OCI-LY7 (cell line): ENCODE results near the gene SELENOP. TPM values are rescaled to one million over a fixed set of nuclear protein-coding genes. Genes with fewer than 3 reads are reported as not detected.

ENCODE experiments used
- BruUV-seq: library from RNA; stranded (reverse); fragments of 400-500 nt; replicated peaks from 2 replicates; lab custom pipeline; 2021; lab: Mats Ljungman, UMichigan
- CTCF ChIA-PET: fragments of 300-600 bp; sonication (Branson Sonifier 250); formaldehyde crosslinking; loops from one replicate; lab custom pipeline; 2022; ENCODE audit warnings: antibody characterized with exemption; ENCODE audit not compliant: unreplicated experiment; lab: Charles Lee
- POLR2A ChIA-PET: fragments of 300-600 bp; sonication (Branson Sonifier 250); formaldehyde crosslinking; loops from one replicate; lab custom pipeline; 2022; ENCODE audit warnings: antibody characterized with exemption; lab: Charles Lee
- DNase-seq: peaks from one replicate; pipeline ENCODE4 v3.0.0-alpha.2; 2015; ENCODE audit warnings: low spot score
- H2AFZ ChIP-seq: fragments of 200-600 bp; sonication (generic), shearing (Covaris generic); 2 replicates; pipeline ENCODE4 v1.6.1; 2014; ENCODE audit warnings: mild to moderate bottlenecking, antibody characterized with exemption, low read length, moderate library complexity
- H3K27ac ChIP-seq: fragments of 200-600 bp; sonication (generic); 2 replicates; pipeline ENCODE4 v1.5.1; 2014; ENCODE audit warnings: mixed run types, low read depth, mild to moderate bottlenecking, moderate library complexity, low read length, inconsistent platforms; ENCODE audit not compliant: poor library complexity, severe bottlenecking
- H3K36me3 ChIP-seq: fragments of 200-600 bp; sonication (generic); 2 replicates; pipeline ENCODE4 v1.6.1; 2014; ENCODE audit warnings: mild to moderate bottlenecking, antibody characterized with exemption, low read length, moderate library complexity, mixed read lengths; ENCODE audit not compliant: insufficient read depth
- H3K4me1 ChIP-seq: fragments of 200-600 bp; sonication (generic); 2 replicates; pipeline ENCODE4 v1.5.1; 2014; ENCODE audit warnings: mild to moderate bottlenecking, low read length; ENCODE audit not compliant: insufficient read depth, poor library complexity, severe bottlenecking
- H3K4me2 ChIP-seq: fragments of 200-600 bp; sonication (generic); 2 replicates; pipeline ENCODE4 v1.6.1; 2014; ENCODE audit warnings: mild to moderate bottlenecking, low read length
- H3K4me3 ChIP-seq: fragments of 200-600 bp; sonication (generic); 2 replicates; pipeline ENCODE4 v1.5.1; 2014; ENCODE audit warnings: mild to moderate bottlenecking, low read depth, low read length; ENCODE audit not compliant: poor library complexity, severe bottlenecking
- H3K79me2 ChIP-seq: fragments of 200-600 bp; sonication (generic); 2 replicates; pipeline ENCODE4 v1.6.1; 2016; ENCODE audit warnings: low read depth, mild to moderate bottlenecking, low read length, moderate library complexity, mixed read lengths; ENCODE audit not compliant: insufficient read depth
- H3K9me2 ChIP-seq: fragments of 200-600 bp; sonication (generic); 2 replicates; pipeline ENCODE4 v1.6.1; 2016; ENCODE audit warnings: mild to moderate bottlenecking, low read length, mixed read lengths; ENCODE audit not compliant: insufficient read depth
- H3K9me3 ChIP-seq: fragments of 200-600 bp; sonication (generic); 2 replicates; pipeline ENCODE4 v1.6.1; 2014; ENCODE audit warnings: mild to moderate bottlenecking, mixed run types, low read length, mixed read lengths
- H4K20me1 ChIP-seq: fragments of 200-600 bp; sonication (generic); 2 replicates; pipeline ENCODE4 v1.6.1; 2014; ENCODE audit warnings: mild to moderate bottlenecking, antibody characterized with exemption, low read length, moderate library complexity, mixed read lengths; ENCODE audit not compliant: insufficient read depth
- EZH2phosphoT487 ChIP-seq: fragments of 200-600 bp; sonication (generic); IDR thresholded peaks from 2 replicates; pipeline ENCODE4 v1.6.1; 2018; ENCODE audit warnings: low read depth, borderline replicate concordance, mild to moderate bottlenecking, mixed run types, antibody characterized with exemption, low read length, moderate library complexity, mixed read lengths
- intact Hi-C: fragments of 100-400 bp; cut with micrococcal nuclease; formaldehyde crosslinking; loops from one replicate; pipeline ENCODE4 v1.10.0; 2022; ENCODE audit not compliant: unreplicated experiment
- total RNA-seq, 2 experiments: library from RNA; depleted of rRNA in 1 of 2; stranded (reverse); fragments of >200 nt in 1 of 2; shearing (Covaris generic) in 1 of 2; gene quantifications; 2 replicates each; pipeline ENCODE4 v1.2.3, GENCODE V29; 2014 to 2022
- TF ChIP-seq, protein P1 (sequence below): fragments of 200-600 bp; sonication (generic); conservative IDR thresholded peaks from 2 replicates; pipeline ENCODE4 v1.5.1; 2014; ENCODE audit warnings: mild to moderate bottlenecking, antibody characterized with exemption, low read length, moderate library complexity, mixed read lengths

Gene SELENOP
- total RNA-seq, 2 experiments from 2014 or later = not detected

DNA sequence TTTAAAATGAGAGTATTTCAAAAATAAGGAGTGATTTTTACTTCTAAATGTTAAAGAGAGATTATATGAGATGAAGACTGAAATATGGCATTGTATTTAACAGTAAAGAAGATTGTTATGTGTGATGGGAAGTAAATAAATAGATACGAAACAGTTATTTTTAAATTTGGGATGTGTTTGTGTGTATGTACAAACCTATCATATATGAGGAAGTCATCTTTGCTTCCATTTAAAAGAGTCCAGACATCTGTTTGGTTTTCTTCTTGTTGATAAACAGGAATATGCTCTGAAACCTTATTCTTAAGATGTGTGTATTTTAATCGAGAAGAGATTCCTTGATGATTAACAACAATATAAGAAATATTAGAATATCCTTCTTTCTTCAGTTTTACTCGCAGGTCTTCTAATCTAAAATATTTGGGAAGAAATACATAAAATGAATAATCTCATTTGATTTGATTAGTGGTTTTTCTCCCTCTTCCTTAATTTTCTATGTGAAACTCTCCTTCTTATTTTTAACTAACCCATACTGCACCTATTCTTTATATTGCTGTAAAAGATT, 4.9 kb downstream of the SELENOP start:
- BruUV-seq = no TSS peak
- Histone ChIP-seq H3K27ac (no peak overlapping the region), H3K4me3 (no peak overlapping the region), H3K9me2 (no peaks in the 10 kb centered on the region), H2AFZ (no peak overlapping the region), H3K9me3 (no peaks in the 10 kb centered on the region), H3K4me2 (no peak overlapping the region), H3K79me2 (no peaks in the 10 kb centered on the region), H3K36me3 (no peaks in the 10 kb centered on the region), H4K20me1 (no peaks in the 10 kb centered on the region), H3K4me1 (no peaks in the 10 kb centered on the region)
- POLR2A ChIA-PET = no interaction called here
- no peak for TF ChIP-seq EZH2phosphoT487
- TF ChIP-seq, protein P1, sequence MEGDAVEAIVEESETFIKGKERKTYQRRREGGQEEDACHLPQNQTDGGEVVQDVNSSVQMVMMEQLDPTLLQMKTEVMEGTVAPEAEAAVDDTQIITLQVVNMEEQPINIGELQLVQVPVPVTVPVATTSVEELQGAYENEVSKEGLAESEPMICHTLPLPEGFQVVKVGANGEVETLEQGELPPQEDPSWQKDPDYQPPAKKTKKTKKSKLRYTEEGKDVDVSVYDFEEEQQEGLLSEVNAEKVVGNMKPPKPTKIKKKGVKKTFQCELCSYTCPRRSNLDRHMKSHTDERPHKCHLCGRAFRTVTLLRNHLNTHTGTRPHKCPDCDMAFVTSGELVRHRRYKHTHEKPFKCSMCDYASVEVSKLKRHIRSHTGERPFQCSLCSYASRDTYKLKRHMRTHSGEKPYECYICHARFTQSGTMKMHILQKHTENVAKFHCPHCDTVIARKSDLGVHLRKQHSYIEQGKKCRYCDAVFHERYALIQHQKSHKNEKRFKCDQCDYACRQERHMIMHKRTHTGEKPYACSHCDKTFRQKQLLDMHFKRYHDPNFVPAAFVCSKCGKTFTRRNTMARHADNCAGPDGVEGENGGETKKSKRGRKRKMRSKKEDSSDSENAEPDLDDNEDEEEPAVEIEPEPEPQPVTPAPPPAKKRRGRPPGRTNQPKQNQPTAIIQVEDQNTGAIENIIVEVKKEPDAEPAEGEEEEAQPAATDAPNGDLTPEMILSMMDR = no peak
- no peak for DNase-seq
- CTCF ChIA-PET = no interaction called here
- intact Hi-C loops = no loop called here

DNA sequence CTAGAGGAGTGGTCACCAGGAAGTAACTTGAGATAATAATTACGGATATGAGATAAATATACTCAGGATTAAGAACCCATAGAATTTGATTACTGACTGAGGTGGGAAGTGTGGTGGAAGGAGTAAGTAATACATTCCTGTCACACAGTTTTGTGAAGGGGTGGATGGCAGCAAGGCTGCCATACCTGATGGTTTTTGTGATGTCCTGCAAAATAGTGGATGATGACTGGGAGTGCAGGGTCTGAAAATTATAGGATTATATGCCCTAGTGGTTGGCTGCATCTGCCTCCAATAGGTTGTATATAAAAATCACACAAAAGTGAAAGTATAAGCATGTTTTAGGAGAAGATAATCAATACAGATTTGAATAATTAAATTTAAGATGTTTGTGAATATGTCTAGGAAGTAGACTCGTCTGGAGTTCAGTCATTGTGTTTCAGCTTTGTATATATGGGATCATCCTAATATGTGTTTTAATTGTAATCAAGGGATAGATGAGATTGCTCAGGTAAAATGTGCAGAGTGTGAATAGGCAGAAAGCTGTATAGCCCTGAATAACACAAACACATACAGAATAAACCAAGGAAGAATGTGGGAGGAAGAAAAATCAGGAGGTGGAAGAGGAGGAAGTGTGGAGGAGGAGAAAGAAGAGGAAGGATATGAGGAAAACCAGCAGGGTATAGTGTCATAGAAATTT, 5.5 kb downstream of the SELENOP start:
- Histone ChIP-seq H3K79me2 (no peaks in the 10 kb centered on the region), H3K4me1 (no peaks in the 10 kb centered on the region), H3K4me2 (no peak overlapping the region), H3K9me3 (no peaks in the 10 kb centered on the region), H3K27ac (no peak overlapping the region), H3K9me2 (no peaks in the 10 kb centered on the region), H4K20me1 (no peaks in the 10 kb centered on the region), H2AFZ (no peak overlapping the region), H3K36me3 (no peaks in the 10 kb centered on the region), H3K4me3 (no peak overlapping the region)
- no TSS peak for BruUV-seq
- TF ChIP-seq, protein P1 = no peak
- TF ChIP-seq EZH2phosphoT487 = no peak
- no peak for DNase-seq
- intact Hi-C loops = no loop called here
- ChIA-PET POLR2A (no interaction called here), CTCF (no interaction called here)

DNA sequence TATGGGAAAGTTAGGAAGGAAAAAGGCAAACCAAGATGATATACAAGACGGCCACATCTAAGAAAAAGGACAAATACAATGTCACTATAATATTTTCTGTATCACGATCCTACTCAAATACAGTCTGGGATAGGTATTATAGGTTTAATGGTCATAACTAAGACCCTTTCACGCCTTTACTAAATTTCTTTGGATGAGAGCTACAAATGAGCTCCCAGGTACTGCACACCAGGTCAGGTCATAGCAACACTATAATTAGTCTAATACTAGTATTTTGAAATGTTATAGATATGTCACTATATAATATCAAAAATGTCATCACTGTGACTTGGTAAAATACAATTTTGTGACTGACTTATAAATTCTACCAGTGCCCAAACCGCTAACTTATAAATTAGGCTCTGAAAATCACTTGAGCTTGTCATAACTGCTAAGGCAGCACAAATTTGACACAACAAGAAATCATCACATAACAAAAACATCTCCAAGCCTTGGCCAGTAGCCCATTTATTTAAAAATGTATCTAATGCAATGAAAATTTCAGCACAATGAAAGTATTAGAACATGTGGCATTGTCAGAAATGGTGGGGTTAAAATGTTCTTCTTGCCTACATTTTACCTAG, 6.9 kb downstream of the SELENOP start:
- intact Hi-C loops = no loop called here
- H2AFZ ChIP-seq = no peak overlapping the region
- no peak overlapping the region for H3K27ac ChIP-seq
- no peak overlapping the region for H3K4me3 ChIP-seq
- ChIA-PET CTCF (no interaction called here), POLR2A (interaction anchor here (0.6 kb wide), 1 partner anchor 108 kb away, joined by 3 read pairs; no protein-coding TSS in a partner anchor)
- H3K9me3 ChIP-seq = no peaks in the 10 kb centered on the region
- H3K9me2 ChIP-seq = no peaks in the 10 kb centered on the region
- no TSS peak for BruUV-seq
- DNase-seq = no peak
- no peaks in the 10 kb centered on the region for H3K36me3 ChIP-seq
- H3K4me1 ChIP-seq = no peaks in the 10 kb centered on the region
- no peak overlapping the region for H3K4me2 ChIP-seq
- no peaks in the 10 kb centered on the region for H4K20me1 ChIP-seq
- H3K79me2 ChIP-seq = no peaks in the 10 kb centered on the region
- TF ChIP-seq, protein P1 = no peak
- no peak for TF ChIP-seq EZH2phosphoT487
